ENCODE measurements around the gene FOXP1. TPM values are rescaled to one million over a fixed set of nuclear protein-coding genes. Genes with fewer than 3 reads are reported as not detected.

Gene FOXP1
- total and polyA plus RNA-seq, 2 of the 13 experiments (the other 11 are each of a cell fraction or from before 2014, with no cell fraction given), result 40.4 to 59.0 TPM

GRCh38 chr3:71064291-71064955 lies 519.1 kb downstream of the FOXP1 start (continued):
- TF ChIP-seq, protein P1, sequence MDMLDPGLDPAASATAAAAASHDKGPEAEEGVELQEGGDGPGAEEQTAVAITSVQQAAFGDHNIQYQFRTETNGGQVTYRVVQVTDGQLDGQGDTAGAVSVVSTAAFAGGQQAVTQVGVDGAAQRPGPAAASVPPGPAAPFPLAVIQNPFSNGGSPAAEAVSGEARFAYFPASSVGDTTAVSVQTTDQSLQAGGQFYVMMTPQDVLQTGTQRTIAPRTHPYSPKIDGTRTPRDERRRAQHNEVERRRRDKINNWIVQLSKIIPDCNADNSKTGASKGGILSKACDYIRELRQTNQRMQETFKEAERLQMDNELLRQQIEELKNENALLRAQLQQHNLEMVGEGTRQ (IDR thresholded peaks at IDR 0.05; ENCODE audit: low read depth, low read length), result no peak
- TF ChIP-seq, protein P1 (CRISPR knock-in tag; IDR thresholded peaks at IDR 0.05; ENCODE audit: borderline replicate concordance), result no peak
- TF ChIP-seq ZSCAN29 (CRISPR knock-in tag; conservative IDR thresholded peaks at IDR 0.05) (no peak), ZFP36 (IDR thresholded peaks at IDR 0.05; ENCODE audit: borderline replicate concordance, low read depth, low read length, partially characterized antibody) (no peak), MAFG (CRISPR knock-in tag; IDR thresholded peaks at IDR 0.05) (no peak), SP140L (CRISPR knock-in tag; IDR thresholded peaks at IDR 0.05; ENCODE audit: borderline replicate concordance) (no peak), YY1 (IDR thresholded peaks at IDR 0.05; ENCODE audit: insufficient read depth, insufficient replicate concordance, low read depth, low read length) (peak; percentile 8), ARNT2 (CRISPR knock-in tag; IDR thresholded peaks at IDR 0.05; ENCODE audit: low read depth) (0 out of 2 replicates have a peak, but pooled peaks have one; percentile 9), ZNF557 (CRISPR knock-in tag; IDR thresholded peaks at IDR 0.05) (0 out of 2 replicates have a peak, but pooled peaks have one; percentile 19), ZNF687 (CRISPR knock-in tag; IDR thresholded peaks at IDR 0.05) (no peak; the same call in none of the 2 replicates), DNMT1 (CRISPR knock-in tag; IDR thresholded peaks at IDR 0.05) (no peak), TAF1 (CRISPR knock-in tag; IDR thresholded peaks at IDR 0.05) (peak; percentile 23; the same call in 1 of the 2 replicates), RAD21 (CRISPR knock-in tag; IDR thresholded peaks at IDR 0.05) (no peak), ZNF329 (CRISPR knock-in tag; IDR thresholded peaks at IDR 0.05; ENCODE audit: low read depth) (0 out of 2 replicates have a peak, but pooled peaks have one; percentile 34), POLR2A (IDR thresholded peaks at IDR 0.05; ENCODE audit: insufficient read depth in 1 of 2, low read depth in 2 of 2, low read length in 2 of 2) (peak in 1 of 2 experiments; percentile 4; a peak in 1 of 4 replicates), ARHGAP35 (CRISPR knock-in tag; IDR thresholded peaks at IDR 0.05; ENCODE audit: borderline replicate concordance) (0 out of 2 replicates have a peak, but pooled peaks have one; percentile 12), GATA4 (IDR thresholded peaks at IDR 0.05; ENCODE audit: borderline replicate concordance, low read depth) (0 out of 2 replicates have a peak, but pooled peaks have one; percentile 16)
- TF ChIP-seq, protein P2, sequence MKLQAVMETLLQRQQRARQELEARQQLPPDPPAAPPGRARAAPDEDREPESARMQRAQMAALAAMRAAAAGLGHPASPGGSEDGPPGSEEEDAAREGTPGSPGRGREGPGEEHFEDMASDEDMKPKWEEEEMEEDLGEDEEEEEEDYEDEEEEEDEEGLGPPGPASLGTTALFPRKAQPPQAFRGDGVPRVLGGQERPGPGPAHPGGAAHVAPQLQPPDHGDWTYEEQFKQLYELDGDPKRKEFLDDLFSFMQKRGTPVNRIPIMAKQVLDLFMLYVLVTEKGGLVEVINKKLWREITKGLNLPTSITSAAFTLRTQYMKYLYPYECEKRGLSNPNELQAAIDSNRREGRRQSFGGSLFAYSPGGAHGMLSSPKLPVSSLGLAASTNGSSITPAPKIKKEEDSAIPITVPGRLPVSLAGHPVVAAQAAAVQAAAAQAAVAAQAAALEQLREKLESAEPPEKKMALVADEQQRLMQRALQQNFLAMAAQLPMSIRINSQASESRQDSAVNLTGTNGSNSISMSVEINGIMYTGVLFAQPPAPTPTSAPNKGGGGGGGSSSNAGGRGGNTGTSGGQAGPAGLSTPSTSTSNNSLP (IDR thresholded peaks at IDR 0.05; ENCODE audit: low read depth, low read length), result no peak
- TF ChIP-seq, protein P3, sequence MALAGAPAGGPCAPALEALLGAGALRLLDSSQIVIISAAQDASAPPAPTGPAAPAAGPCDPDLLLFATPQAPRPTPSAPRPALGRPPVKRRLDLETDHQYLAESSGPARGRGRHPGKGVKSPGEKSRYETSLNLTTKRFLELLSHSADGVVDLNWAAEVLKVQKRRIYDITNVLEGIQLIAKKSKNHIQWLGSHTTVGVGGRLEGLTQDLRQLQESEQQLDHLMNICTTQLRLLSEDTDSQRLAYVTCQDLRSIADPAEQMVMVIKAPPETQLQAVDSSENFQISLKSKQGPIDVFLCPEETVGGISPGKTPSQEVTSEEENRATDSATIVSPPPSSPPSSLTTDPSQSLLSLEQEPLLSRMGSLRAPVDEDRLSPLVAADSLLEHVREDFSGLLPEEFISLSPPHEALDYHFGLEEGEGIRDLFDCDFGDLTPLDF (CRISPR knock-in tag; IDR thresholded peaks at IDR 0.05), result no peak
- TF ChIP-seq, protein P4, sequence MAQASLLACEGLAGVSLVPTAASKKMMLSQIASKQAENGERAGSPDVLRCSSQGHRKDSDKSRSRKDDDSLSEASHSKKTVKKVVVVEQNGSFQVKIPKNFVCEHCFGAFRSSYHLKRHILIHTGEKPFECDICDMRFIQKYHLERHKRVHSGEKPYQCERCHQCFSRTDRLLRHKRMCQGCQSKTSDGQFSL (CRISPR knock-in tag; IDR thresholded peaks at IDR 0.05), result 0 out of 2 replicates have a peak, but pooled peaks have one; percentile 65
